Measurements from ENCODE around the gene RFTN1. TPM values are rescaled to one million over a fixed set of nuclear protein-coding genes. Genes with fewer than 3 reads are reported as not detected.

The RFTN1 gene
- total RNA-seq, 1 experiment from 2014 or later, result 2.2 TPM

- Histone ChIP-seq H3T11ph (ENCODE audit: low read length) (no peak overlapping the region), H3K4ac (ENCODE audit: low read depth, low read length) (no peak overlapping the region), H2BK12ac (ENCODE audit: insufficient read length, low read depth, low read length) (no peak overlapping the region), H3K18ac (ENCODE audit: insufficient read length, low read depth, low read length) (no peak overlapping the region), H3K23me2 (ENCODE audit: insufficient read length, low read depth, low read length, poor library complexity, severe bottlenecking) (no peaks in the 10 kb centered on the region), H4K5ac (ENCODE audit: insufficient read length, low read depth, low read length) (no peak overlapping the region), H3K23ac (ENCODE audit: insufficient read length, low read depth, low read length) (no peak overlapping the region), H4K91ac (ENCODE audit: insufficient read length, low read depth, low read length) (no peak overlapping the region), H2BK15ac (ENCODE audit: low read depth, low read length) (no peak overlapping the region), H3K27me3 (ENCODE audit: insufficient read depth, low read length) (no peaks in the 10 kb centered on the region), H3K79me1 (ENCODE audit: insufficient read depth, low read depth, low read length, poor library complexity, severe bottlenecking) (no peaks in the 10 kb centered on the region), H2BK5ac (ENCODE audit: insufficient read length, low read length) (no peak overlapping the region), H3K9ac (ENCODE audit: extremely low read depth, insufficient read length, low read length) (no peak overlapping the region), H3K14ac (ENCODE audit: insufficient read depth, low read length) (no peak overlapping the region), H3K4me2 (ENCODE audit: insufficient read depth, insufficient read length, low read length) (no peak overlapping the region), H2AFZ (ENCODE audit: low read length) (no peak overlapping the region), H3K79me2 (ENCODE audit: insufficient read depth, low read length) (no peaks in the 10 kb centered on the region), H2AK5ac (ENCODE audit: insufficient read length, low read length) (no peak overlapping the region), H2BK20ac (ENCODE audit: low read depth, low read length, poor library complexity, severe bottlenecking) (no peak overlapping the region), H3K4me1 (ENCODE audit: insufficient read depth, low read length) (peaks cover 8% of the 10 kb centered on the region; the same call in 1 of the 2 replicates), H2BK120ac (ENCODE audit: low read depth, low read length, poor library complexity, severe bottlenecking) (no peak overlapping the region), H4K8ac (replicated peaks; ENCODE audit: insufficient read length, low read depth, low read length) (no peak overlapping the region), H3K56ac (ENCODE audit: insufficient read length, low read depth, low read length) (no peak overlapping the region), H3K9me3 (ENCODE audit: control insufficient read depth, low read depth, low read length) (no peaks in the 10 kb centered on the region), H3K27ac (ENCODE audit: insufficient read length, low read depth, low read length) (no peak overlapping the region), H4K20me1 (ENCODE audit: control insufficient read depth, insufficient read depth, insufficient read length) (no peaks in the 10 kb centered on the region)
- Mint-ChIP-seq H3K36me3 (ENCODE audit: insufficient read depth in 1 of 3, low read depth in 3 of 3) (peaks cover 4 to 8% (median 4%) of the 10 kb centered on the region in 3 experiments; a peak in 6 of 7 replicates), H3K9me3 (peaks cover 5 to 9% of the 10 kb centered on the region in 2 experiments), H3K27me3 (ENCODE audit: low read depth) (peaks cover 6% of the 10 kb centered on the region), H3K4me1 (peaks cover 16 to 25% of the 10 kb centered on the region in 2 experiments), H3K4me3 (no peak overlapping the region), H3K27ac (no peak overlapping the region)
- no peak for DNase-seq
- WGBS (ENCODE audit: extremely low coverage, insufficient read length, low lambda C conversion rate), result no CpG with 5 or more reads among the region's 2 CpGs
- no peak for TF ChIP-seq CTCF (conservative IDR thresholded peaks at IDR 0.05)
These were observed 17.5 kb downstream of the RFTN1 start for GRCh38 chr3:16496008-16496407.
